HepG2 (cell line): ENCODE data around the gene RAN. TPM values are rescaled to one million over a fixed set of nuclear protein-coding genes. Genes with fewer than 3 reads are reported as not detected.

Source experiments
- AGO2 ChIP-seq: fragments of 200-400 bp; formaldehyde crosslinking; optimal IDR thresholded peaks from 2 replicates; pipeline ENCODE3; 2017; ENCODE audit warnings: mild to moderate bottlenecking, low read depth, low read length, moderate library complexity
- ISX ChIP-seq: sonication (generic); formaldehyde crosslinking; conservative IDR thresholded peaks from 2 replicates; pipeline ENCODE4 v1.5.0; 2020; ENCODE audit warnings: missing genetic modification reagents
- KDM3A ChIP-seq: IDR thresholded peaks from 2 replicates; pipeline ENCODE4 v1.6.1; 2018; ENCODE audit warnings: low read depth, missing compliant biosample characterization
- NONO ChIP-seq, 2 experiments: fragments of 450-650 bp in 1 of 2; sonication (generic) in 1 of 2; formaldehyde crosslinking in 1 of 2; IDR thresholded peaks in 1 of 2; conservative IDR thresholded peaks in 1 of 2; 2 replicates each; pipeline versions ENCODE4 v1.6.1 to v1.8.0; 2017 to 2022; ENCODE audit warnings: mild to moderate bottlenecking in 1 of 2, missing genetic modification reagents in 1 of 2, moderate library complexity in 1 of 2
- POLR2AphosphoS5 ChIP-seq: IDR thresholded peaks from 2 replicates; pipeline ENCODE4 v1.6.1; 2012; ENCODE audit warnings: low read depth, low read length
- SMAD1 ChIP-seq: sonication (generic); formaldehyde crosslinking; IDR thresholded peaks from 2 replicates; pipeline ENCODE4 v1.4.0; 2020; ENCODE audit warnings: missing genetic modification reagents, low read depth, mild to moderate bottlenecking, borderline replicate concordance
- ZNF557 ChIP-seq: sonication (generic); formaldehyde crosslinking; IDR thresholded peaks from 2 replicates; pipeline ENCODE4 v1.4.0; 2020; ENCODE audit warnings: missing genetic modification reagents
- ZNF746 ChIP-seq: sonication (generic); formaldehyde crosslinking; IDR thresholded peaks from 2 replicates; pipeline ENCODE4 v1.8.0; 2022; ENCODE audit warnings: mild to moderate bottlenecking, missing genetic modification reagents
- polyA plus RNA-seq, 8 experiments: library from polyadenylated mRNA; depleted of rRNA in 3 of 8; stranded (reverse) in 7 of 8; unstranded in 1 of 8; fragments of >200 nt; fragmentation: Illumina TruSeq in 4 of 8; extraction: Trizol in 4 of 8; gene quantifications; 2 replicates each; pipeline versions ENCODE4 v1.2.1 to v1.2.3, GENCODE V29; 2011 to 2016; ENCODE audit warnings: low read depth in 4 of 8, missing spikeins in 1 of 8, mixed read lengths in 1 of 8; ENCODE audit not compliant: insufficient read depth in 1 of 8
- total RNA-seq, 5 experiments: library from RNA; depleted of rRNA; stranded (reverse); fragments of >200 nt; fragmentation: Illumina TruSeq; extraction: Trizol; gene quantifications; 2 replicates each; pipeline ENCODE4 v1.2.3, GENCODE V29; 2016; ENCODE audit warnings: low read depth in 1 of 5
- TF ChIP-seq, protein P1 (sequence below): IDR thresholded peaks from 2 replicates; pipeline ENCODE4 v1.6.1; 2016; ENCODE audit warnings: low read depth, missing genetic modification reagents, missing compliant biosample characterization
- TF ChIP-seq, protein P2 (sequence below): sonication (generic); formaldehyde crosslinking; IDR thresholded peaks from 2 replicates; pipeline ENCODE4 v1.5.0; 2020; ENCODE audit warnings: missing genetic modification reagents, mild to moderate bottlenecking, borderline replicate concordance
- TF ChIP-seq, protein P3 (sequence below): sonication (generic); formaldehyde crosslinking; IDR thresholded peaks from 2 replicates; pipeline ENCODE4 v1.5.1; 2020; ENCODE audit warnings: missing genetic modification reagents, mild to moderate bottlenecking, borderline replicate concordance
- TF ChIP-seq, protein P4 (sequence below): sonication (generic); formaldehyde crosslinking; IDR thresholded peaks from 2 replicates; pipeline ENCODE4 v1.4.0; 2020; ENCODE audit warnings: missing genetic modification reagents, mild to moderate bottlenecking, borderline replicate concordance

The RAN gene
- total and polyA plus RNA-seq, 2 of the 13 experiments (the other 11 are each of a cell fraction or from before 2014, with no cell fraction given): 1,335 to 1,630 TPM

DNA sequence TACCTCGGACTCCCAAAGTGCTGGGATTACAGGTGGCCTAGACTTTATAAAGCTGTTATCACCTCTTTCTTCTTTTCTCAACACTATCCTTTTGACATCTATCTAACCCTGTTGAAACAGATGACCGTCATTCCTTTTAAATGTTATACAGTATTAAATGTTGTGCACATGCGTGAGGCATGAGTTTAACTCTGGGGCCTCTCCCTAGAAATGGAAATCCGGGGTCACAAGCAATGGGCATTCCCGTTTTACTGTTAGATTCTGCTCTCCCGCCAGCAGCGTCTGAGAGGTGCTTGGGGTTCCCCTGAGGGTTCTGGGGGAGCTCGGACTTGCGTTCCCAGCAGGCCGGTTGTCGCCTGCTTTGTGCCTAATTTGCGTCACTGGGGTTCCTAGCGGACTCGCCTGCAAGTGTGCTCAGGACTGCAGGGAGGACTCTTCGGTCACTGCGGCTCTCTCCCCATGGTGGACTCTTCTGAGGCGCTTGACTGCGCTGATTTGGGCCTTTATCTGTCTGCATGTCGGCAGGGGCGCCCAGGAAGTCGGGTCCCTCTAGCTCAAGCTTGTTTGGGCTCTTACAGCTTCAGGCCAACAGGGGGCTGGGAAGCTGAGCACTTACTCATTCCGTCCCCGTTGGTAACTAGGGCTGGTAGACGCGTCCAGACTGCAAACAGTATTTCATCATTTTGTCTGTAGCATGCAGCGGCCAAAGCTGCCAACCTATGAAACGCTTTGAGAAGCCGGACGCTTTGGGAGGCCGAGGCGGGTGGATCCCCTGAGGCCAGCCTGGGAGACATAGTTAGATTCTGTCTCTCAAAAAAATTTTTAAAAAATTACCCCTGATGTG is 1.2 kb upstream of the RAN start (continued):
- TF ChIP-seq, protein P1, sequence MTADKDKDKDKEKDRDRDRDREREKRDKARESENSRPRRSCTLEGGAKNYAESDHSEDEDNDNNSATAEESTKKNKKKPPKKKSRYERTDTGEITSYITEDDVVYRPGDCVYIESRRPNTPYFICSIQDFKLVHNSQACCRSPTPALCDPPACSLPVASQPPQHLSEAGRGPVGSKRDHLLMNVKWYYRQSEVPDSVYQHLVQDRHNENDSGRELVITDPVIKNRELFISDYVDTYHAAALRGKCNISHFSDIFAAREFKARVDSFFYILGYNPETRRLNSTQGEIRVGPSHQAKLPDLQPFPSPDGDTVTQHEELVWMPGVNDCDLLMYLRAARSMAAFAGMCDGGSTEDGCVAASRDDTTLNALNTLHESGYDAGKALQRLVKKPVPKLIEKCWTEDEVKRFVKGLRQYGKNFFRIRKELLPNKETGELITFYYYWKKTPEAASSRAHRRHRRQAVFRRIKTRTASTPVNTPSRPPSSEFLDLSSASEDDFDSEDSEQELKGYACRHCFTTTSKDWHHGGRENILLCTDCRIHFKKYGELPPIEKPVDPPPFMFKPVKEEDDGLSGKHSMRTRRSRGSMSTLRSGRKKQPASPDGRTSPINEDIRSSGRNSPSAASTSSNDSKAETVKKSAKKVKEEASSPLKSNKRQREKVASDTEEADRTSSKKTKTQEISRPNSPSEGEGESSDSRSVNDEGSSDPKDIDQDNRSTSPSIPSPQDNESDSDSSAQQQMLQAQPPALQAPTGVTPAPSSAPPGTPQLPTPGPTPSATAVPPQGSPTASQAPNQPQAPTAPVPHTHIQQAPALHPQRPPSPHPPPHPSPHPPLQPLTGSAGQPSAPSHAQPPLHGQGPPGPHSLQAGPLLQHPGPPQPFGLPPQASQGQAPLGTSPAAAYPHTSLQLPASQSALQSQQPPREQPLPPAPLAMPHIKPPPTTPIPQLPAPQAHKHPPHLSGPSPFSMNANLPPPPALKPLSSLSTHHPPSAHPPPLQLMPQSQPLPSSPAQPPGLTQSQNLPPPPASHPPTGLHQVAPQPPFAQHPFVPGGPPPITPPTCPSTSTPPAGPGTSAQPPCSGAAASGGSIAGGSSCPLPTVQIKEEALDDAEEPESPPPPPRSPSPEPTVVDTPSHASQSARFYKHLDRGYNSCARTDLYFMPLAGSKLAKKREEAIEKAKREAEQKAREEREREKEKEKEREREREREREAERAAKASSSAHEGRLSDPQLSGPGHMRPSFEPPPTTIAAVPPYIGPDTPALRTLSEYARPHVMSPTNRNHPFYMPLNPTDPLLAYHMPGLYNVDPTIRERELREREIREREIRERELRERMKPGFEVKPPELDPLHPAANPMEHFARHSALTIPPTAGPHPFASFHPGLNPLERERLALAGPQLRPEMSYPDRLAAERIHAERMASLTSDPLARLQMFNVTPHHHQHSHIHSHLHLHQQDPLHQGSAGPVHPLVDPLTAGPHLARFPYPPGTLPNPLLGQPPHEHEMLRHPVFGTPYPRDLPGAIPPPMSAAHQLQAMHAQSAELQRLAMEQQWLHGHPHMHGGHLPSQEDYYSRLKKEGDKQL (CRISPR knock-in tag): no peak
- TF ChIP-seq NONO (IDR thresholded peaks at IDR 0.05) (no peak), NONO (CRISPR knock-in tag; conservative IDR thresholded peaks at IDR 0.05) (0 out of 2 replicates have a peak, but pooled peaks have one; percentile 7), ZNF746 (no peak), AGO2 (no peak), KDM3A (CRISPR knock-in tag) (0 out of 2 replicates have a peak, but pooled peaks have one; percentile 44), ZNF557 (CRISPR knock-in tag) (no peak), ISX (no peak), POLR2AphosphoS5 (0 out of 2 replicates have a peak, but pooled peaks have one; percentile 23), SMAD1 (CRISPR knock-in tag) (no peak)
- TF ChIP-seq, protein P2, sequence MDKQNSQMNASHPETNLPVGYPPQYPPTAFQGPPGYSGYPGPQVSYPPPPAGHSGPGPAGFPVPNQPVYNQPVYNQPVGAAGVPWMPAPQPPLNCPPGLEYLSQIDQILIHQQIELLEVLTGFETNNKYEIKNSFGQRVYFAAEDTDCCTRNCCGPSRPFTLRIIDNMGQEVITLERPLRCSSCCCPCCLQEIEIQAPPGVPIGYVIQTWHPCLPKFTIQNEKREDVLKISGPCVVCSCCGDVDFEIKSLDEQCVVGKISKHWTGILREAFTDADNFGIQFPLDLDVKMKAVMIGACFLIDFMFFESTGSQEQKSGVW (CRISPR knock-in tag): no peak
- TF ChIP-seq, protein P3, sequence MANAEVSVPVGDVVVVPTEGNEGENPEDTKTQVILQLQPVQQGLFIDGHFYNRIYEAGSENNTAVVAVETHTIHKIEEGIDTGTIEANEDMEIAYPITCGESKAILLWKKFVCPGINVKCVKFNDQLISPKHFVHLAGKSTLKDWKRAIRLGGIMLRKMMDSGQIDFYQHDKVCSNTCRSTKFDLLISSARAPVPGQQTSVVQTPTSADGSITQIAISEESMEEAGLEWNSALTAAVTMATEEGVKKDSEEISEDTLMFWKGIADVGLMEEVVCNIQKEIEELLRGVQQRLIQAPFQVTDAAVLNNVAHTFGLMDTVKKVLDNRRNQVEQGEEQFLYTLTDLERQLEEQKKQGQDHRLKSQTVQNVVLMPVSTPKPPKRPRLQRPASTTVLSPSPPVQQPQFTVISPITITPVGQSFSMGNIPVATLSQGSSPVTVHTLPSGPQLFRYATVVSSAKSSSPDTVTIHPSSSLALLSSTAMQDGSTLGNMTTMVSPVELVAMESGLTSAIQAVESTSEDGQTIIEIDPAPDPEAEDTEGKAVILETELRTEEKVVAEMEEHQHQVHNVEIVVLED (CRISPR knock-in tag): no peak; the same call in 1 of the 2 replicates
- TF ChIP-seq, protein P4, sequence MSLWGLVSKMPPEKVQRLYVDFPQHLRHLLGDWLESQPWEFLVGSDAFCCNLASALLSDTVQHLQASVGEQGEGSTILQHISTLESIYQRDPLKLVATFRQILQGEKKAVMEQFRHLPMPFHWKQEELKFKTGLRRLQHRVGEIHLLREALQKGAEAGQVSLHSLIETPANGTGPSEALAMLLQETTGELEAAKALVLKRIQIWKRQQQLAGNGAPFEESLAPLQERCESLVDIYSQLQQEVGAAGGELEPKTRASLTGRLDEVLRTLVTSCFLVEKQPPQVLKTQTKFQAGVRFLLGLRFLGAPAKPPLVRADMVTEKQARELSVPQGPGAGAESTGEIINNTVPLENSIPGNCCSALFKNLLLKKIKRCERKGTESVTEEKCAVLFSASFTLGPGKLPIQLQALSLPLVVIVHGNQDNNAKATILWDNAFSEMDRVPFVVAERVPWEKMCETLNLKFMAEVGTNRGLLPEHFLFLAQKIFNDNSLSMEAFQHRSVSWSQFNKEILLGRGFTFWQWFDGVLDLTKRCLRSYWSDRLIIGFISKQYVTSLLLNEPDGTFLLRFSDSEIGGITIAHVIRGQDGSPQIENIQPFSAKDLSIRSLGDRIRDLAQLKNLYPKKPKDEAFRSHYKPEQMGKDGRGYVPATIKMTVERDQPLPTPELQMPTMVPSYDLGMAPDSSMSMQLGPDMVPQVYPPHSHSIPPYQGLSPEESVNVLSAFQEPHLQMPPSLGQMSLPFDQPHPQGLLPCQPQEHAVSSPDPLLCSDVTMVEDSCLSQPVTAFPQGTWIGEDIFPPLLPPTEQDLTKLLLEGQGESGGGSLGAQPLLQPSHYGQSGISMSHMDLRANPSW: peak; percentile 63; the same call in 1 of the 2 replicates
